Fibroblast of lung (primary cell): ENCODE measurements around the gene ATG10.

Experiments used
- CTCF ChIP-seq, 2 donors: IDR thresholded peaks in 1 of 2; conservative IDR thresholded peaks in 1 of 2; 1 replicate in 1 of 2; 2 replicates in 1 of 2; pipeline ENCODE4 v1.5.1; 2011 to 2012; ENCODE audit warnings: low read length in 2 of 2, control low read depth in 1 of 2, inconsistent platforms in 1 of 2, low read depth in 1 of 2, mild to moderate bottlenecking in 1 of 2
- EZH2 ChIP-seq: IDR thresholded peaks from 2 replicates; pipeline ENCODE4 v1.5.1; 2012; ENCODE audit warnings: low read length, control low read depth, mild to moderate bottlenecking; ENCODE audit errors: missing control alignments

- TF ChIP-seq CTCF (conservative IDR thresholded peaks at IDR 0.05 in 1 of 2, IDR thresholded peaks at IDR 0.05 in 1 of 2; ENCODE audit: low read depth in 1 of 2, low read length in 2 of 2) (no peak), EZH2 (no peak)
These were observed 144.0 kb downstream of the ATG10 start for GRCh38 chr5:82115858-82116257.
